Keratinocyte (primary cell): Measurements from ENCODE around the gene CAV2. TPM values are rescaled to one million over a fixed set of nuclear protein-coding genes. Genes with fewer than 3 reads are reported as not detected.
A peak's percentile ranks its signal among the peaks of the same experiment; 100 is the strongest.

Experiments
- DNase-seq: peaks from one replicate; pipeline ENCODE4 v3.0.0-alpha.2; 2011; ENCODE audit warnings: low read depth, missing footprints, low spot score
- FAIRE-seq: peaks from 2 replicates; lab custom pipeline; 2011; peaks lifted over from hg19 to GRCh38; lab: Jason Lieb, UNC
- H2AFZ ChIP-seq: 2 replicates; pipeline ENCODE4 v1.6.0; 2012; ENCODE audit warnings: low read length, control low read depth, inconsistent platforms; ENCODE audit not compliant: control insufficient read depth
- H3K27ac ChIP-seq: 2 replicates; pipeline ENCODE4 v1.5.1; 2011; ENCODE audit warnings: low read length; ENCODE audit not compliant: control insufficient read depth, insufficient read depth
- H3K27me3 ChIP-seq: 3 replicates; pipeline ENCODE4 v1.6.0; 2011; ENCODE audit warnings: low read length; ENCODE audit not compliant: control insufficient read depth, insufficient read depth; ENCODE audit errors: extremely low read depth
- H3K36me3 ChIP-seq, 2 experiments: 2 replicates in 1 of 2; 3 replicates in 1 of 2; pipeline ENCODE4 v1.5.1; 2011; ENCODE audit warnings: low read length in 2 of 2, mild to moderate bottlenecking in 1 of 2; ENCODE audit not compliant: control insufficient read depth in 2 of 2, insufficient read depth in 2 of 2; ENCODE audit errors: extremely low read depth in 1 of 2
- H3K4me1 ChIP-seq: 3 replicates; pipeline ENCODE4 v1.5.1; 2011; ENCODE audit warnings: low read length; ENCODE audit not compliant: control insufficient read depth, insufficient read depth; ENCODE audit errors: extremely low read depth
- H3K4me2 ChIP-seq: 3 replicates; pipeline ENCODE4 v1.6.0; 2011; ENCODE audit warnings: low read depth, low read length; ENCODE audit not compliant: control insufficient read depth, insufficient read depth; ENCODE audit errors: extremely low read depth
- H3K4me3 ChIP-seq, 3 experiments: fragments of 200-600 bp in 1 of 3; sonication (generic) in 1 of 3; 2 replicates in 2 of 3; 3 replicates in 1 of 3; pipeline ENCODE4 v1.5.1; 2011 to 2016; ENCODE audit warnings: low read length in 3 of 3, mild to moderate bottlenecking in 3 of 3, control low read depth in 2 of 3, inconsistent platforms in 1 of 3, low read depth in 1 of 3, mixed read lengths in 1 of 3, mixed run types in 1 of 3, moderate library complexity in 1 of 3; ENCODE audit not compliant: control insufficient read depth in 2 of 3, insufficient read depth in 2 of 3; ENCODE audit errors: extremely low read depth in 1 of 3
- H3K79me2 ChIP-seq: 2 replicates; pipeline ENCODE4 v1.6.0; 2012; ENCODE audit warnings: low read length; ENCODE audit not compliant: control insufficient read depth, insufficient read depth
- H3K9ac ChIP-seq: 3 replicates; pipeline ENCODE4 v1.6.0; 2011; ENCODE audit warnings: low read length; ENCODE audit not compliant: control insufficient read depth, insufficient read depth; ENCODE audit errors: extremely low read depth
- H3K9me1 ChIP-seq: 3 replicates; pipeline ENCODE4 v1.6.0; 2011; ENCODE audit warnings: low read length; ENCODE audit not compliant: control insufficient read depth, insufficient read depth; ENCODE audit errors: extremely low read depth
- H3K9me3 ChIP-seq: 2 replicates; pipeline ENCODE4 v1.5.1; 2012; ENCODE audit warnings: low read depth, low read length; ENCODE audit not compliant: control insufficient read depth
- H4K20me1 ChIP-seq: 3 replicates; pipeline ENCODE4 v1.6.0; 2011; ENCODE audit warnings: low read length; ENCODE audit not compliant: control insufficient read depth, insufficient read depth; ENCODE audit errors: extremely low read depth
- EZH2 ChIP-seq: IDR thresholded peaks from one replicate; pipeline ENCODE4 v1.6.1; 2012; ENCODE audit warnings: inconsistent platforms, mild to moderate bottlenecking, low read length, moderate library complexity
- dilution Hi-C: fragments of 300-500 bp; cut with MboI; formaldehyde crosslinking; loops from one replicate; pipeline ENCODE4 v1.7.0; 2020; ENCODE audit warnings: low sequenced_read_pairs; ENCODE audit not compliant: extremely low pct_ligation_motif_present
- polyA plus RNA-seq, 5 experiments: library from polyadenylated mRNA; depleted of rRNA in 3 of 5; stranded (reverse) in 3 of 5; stranded (forward) in 1 of 5; unstranded in 1 of 5; fragments of >200 nt; gene quantifications; 1 replicate in 1 of 5; 2 replicates in 3 of 5; 3 replicates in 1 of 5; pipeline versions ENCODE4 v1.2.1 to v1.2.3, GENCODE V29; 2011 to 2012; ENCODE audit warnings: missing spikeins in 2 of 5, low read depth in 1 of 5, low replicate concordance in 1 of 5
- TF ChIP-seq, protein P1 (sequence below), 3 experiments: IDR thresholded peaks in 1 of 3; conservative IDR thresholded peaks in 1 of 3; optimal IDR thresholded peaks in 1 of 3; 2 replicates in 2 of 3; 3 replicates in 1 of 3; pipeline versions ENCODE3 to v1.5.1; 2011; ENCODE audit warnings: low read length in 3 of 3, mild to moderate bottlenecking in 3 of 3, moderate library complexity in 2 of 3, control low read depth in 1 of 3, inconsistent platforms in 1 of 3; ENCODE audit not compliant: insufficient read depth in 2 of 3; ENCODE audit errors: extremely low read depth in 1 of 3

CAV2 gene
- polyA plus RNA-seq, 1 donor (not counting 4 experiments of a cell fraction or from before 2014, with no cell fraction given): 631 TPM

DNA sequence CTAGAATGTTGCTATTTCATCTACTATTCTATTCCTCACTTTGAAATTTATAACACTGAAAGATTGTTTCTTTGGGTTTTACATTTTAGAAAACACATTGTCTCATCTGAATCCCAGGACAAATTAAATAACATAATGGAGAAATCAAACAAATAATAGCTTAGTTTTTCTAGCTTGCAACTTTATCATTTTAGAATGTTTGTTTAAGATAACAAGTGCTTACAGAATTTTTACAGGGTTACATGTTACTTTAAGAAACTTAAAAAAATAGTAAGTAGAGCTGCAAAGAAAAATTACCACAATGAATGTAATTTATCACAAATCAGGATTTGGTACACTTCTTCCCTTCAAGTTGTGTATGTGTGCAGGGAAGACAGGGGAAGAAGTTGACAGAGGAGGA lies 11.3 kb downstream of the CAV2 start:
- Histone ChIP-seq H3K4me3 (no peak overlapping the region), H3K79me2 (peaks cover 2% of the 10 kb centered on the region), H3K9me3 (no peaks in the 10 kb centered on the region), H3K9ac (no peak overlapping the region), H3K36me3 (peaks cover 2 to 6% of the 10 kb centered on the region in 2 experiments), H3K27me3 (no peaks in the 10 kb centered on the region), H2AFZ (no peak overlapping the region), H4K20me1 (no peaks in the 10 kb centered on the region), H3K27ac (peak overlapping the region; percentile 93), H3K4me1 (peaks cover 29% of the 10 kb centered on the region), H3K9me1 (no peaks in the 10 kb centered on the region), H3K4me2 (no peak overlapping the region)
- FAIRE-seq: no peak
- dilution Hi-C loops: loop anchor here (25.0 kb wide), 1 partner anchor 248 kb away; no protein-coding TSS in a partner anchor
- DNase-seq: no peak
- TF ChIP-seq, protein P1, sequence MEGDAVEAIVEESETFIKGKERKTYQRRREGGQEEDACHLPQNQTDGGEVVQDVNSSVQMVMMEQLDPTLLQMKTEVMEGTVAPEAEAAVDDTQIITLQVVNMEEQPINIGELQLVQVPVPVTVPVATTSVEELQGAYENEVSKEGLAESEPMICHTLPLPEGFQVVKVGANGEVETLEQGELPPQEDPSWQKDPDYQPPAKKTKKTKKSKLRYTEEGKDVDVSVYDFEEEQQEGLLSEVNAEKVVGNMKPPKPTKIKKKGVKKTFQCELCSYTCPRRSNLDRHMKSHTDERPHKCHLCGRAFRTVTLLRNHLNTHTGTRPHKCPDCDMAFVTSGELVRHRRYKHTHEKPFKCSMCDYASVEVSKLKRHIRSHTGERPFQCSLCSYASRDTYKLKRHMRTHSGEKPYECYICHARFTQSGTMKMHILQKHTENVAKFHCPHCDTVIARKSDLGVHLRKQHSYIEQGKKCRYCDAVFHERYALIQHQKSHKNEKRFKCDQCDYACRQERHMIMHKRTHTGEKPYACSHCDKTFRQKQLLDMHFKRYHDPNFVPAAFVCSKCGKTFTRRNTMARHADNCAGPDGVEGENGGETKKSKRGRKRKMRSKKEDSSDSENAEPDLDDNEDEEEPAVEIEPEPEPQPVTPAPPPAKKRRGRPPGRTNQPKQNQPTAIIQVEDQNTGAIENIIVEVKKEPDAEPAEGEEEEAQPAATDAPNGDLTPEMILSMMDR (optimal IDR thresholded peaks at IDR 0.05 in 1 of 3, IDR thresholded peaks at IDR 0.05 in 1 of 3, conservative IDR thresholded peaks at IDR 0.05 in 1 of 3; ENCODE audit: extremely low read depth in 1 of 3, insufficient read depth in 2 of 3, low read length in 3 of 3): no peak
- no peak for TF ChIP-seq EZH2

DNA sequence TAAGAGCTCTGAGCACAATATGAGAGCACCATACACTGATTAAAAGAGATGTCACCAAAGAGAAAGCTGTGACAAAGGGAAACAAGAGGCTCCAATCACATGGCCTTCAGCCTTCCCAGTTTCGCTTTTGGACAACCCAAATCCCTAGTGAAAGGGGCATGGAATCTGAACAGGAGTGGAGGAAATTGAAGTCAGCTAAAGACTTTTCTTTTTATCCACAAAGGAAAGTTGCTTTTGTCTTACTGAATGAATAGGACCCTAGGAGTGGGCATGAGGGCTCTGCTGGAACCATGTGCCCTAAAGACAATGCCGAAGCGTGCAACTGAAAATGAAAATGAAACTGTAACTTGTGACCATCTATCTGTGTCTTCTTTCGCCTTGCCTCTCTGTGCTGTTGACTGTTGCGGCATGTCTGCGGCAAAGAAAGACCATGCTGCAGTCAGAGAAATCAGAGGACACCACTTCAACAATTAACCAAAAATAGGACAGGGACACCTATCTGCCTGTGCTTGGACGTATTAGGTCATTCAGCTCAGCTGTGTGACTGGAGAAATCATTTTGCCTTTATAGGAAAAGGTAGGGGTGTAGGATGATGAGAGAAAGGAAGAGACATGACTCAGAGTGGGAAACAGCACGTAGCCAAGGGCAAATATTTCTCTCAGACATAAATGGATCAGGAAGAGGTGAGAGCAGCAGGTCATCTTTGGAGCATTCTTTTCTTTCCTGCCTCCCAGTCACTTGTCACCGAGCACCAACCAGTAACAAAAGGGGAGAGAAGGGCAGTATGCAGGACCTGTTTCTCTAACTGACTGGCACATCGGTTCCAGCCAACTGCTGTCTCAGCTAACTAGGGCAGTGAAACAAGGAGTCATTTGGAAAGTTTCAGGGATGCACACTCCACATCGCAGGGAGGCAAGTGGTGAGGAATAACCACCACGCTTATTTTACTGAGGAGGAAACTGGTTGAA lies 12.3 kb downstream of the CAV2 start:
- peak overlapping the region; percentile 81 for H3K9ac ChIP-seq
- FAIRE-seq (peak; percentile 98), DNase-seq (no peak)
- H4K20me1 ChIP-seq: no peaks in the 10 kb centered on the region
- dilution Hi-C loops: loop anchor here (25.0 kb wide), 1 partner anchor 250 kb away; no protein-coding TSS in a partner anchor
- H3K4me2 ChIP-seq: peak overlapping the region; percentile 99
- no peaks in the 10 kb centered on the region for H3K9me3 ChIP-seq
- H3K27ac ChIP-seq: peak overlapping the region; percentile 93
- H3K4me3 ChIP-seq: peak overlapping the region; percentile 6 to 82 (median 79)
- H3K4me1 ChIP-seq: peaks cover 28% of the 10 kb centered on the region
- H3K27me3 ChIP-seq: no peaks in the 10 kb centered on the region
- peaks cover 0 to 2% of the 10 kb centered on the region in 2 experiments for H3K36me3 ChIP-seq
- no peak for TF ChIP-seq EZH2
- TF ChIP-seq, protein P1 (optimal IDR thresholded peaks at IDR 0.05 in 1 of 3, IDR thresholded peaks at IDR 0.05 in 1 of 3, conservative IDR thresholded peaks at IDR 0.05 in 1 of 3; ENCODE audit: extremely low read depth in 1 of 3, insufficient read depth in 2 of 3, low read length in 3 of 3): no peak
- no peaks in the 10 kb centered on the region for H3K9me1 ChIP-seq
- H2AFZ ChIP-seq: peak overlapping the region; percentile 76
- H3K79me2 ChIP-seq: no peaks in the 10 kb centered on the region
